Activated T-cell treated with anti-CD3 and anti-CD28 coated beads, Interleukin-2, amount 50 U/mL, for 1 hour (primary cell): Measurements from ENCODE around the gene RS1.

ENCODE experiments used
- DNase-seq: peaks from one replicate; pipeline ENCODE4 v3.0.0-alpha.2; 2020

Gene RS1

DNA sequence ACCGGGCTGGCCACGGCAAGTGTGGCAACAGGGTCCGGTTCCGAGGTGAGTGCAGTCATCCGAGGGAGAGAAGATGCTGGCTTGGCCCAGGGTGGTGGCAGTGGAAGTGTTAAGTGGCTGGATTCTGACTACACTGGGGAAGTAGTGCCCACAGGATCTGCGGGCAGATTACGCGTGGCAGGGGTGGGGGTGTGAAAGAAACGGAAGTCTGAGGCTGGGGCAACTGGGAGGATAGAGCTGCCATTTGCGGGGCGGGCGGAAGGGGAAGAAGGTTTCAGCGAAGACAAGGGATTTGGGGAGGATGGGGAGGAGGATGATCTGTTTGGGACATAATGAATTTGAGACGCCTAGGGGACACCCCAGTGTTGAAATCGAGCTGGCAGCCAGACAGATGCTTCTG is 5.3 kb downstream of the RS1 start:
- DNase-seq = no peak

DNA sequence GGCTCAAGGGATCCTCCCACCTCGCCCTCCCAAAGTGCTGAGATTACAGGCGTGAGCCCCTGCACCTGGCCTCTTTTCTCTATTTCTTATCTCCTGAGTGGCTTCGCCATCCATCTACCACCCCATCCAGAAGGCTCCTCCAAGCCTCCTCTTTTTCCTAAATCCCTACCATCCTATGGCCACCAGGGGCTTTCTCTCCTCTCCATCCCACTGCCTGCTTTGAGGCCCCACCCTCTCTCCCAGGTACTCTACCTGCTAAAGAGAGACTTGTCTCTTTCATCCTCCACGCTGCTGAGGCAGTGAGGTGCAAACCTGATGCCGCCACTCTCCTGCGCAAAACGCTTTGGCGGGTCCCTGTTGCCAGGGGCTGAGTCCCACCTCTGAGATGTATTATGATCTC is 7.0 kb downstream of the RS1 start:
- no peak for DNase-seq

DNA sequence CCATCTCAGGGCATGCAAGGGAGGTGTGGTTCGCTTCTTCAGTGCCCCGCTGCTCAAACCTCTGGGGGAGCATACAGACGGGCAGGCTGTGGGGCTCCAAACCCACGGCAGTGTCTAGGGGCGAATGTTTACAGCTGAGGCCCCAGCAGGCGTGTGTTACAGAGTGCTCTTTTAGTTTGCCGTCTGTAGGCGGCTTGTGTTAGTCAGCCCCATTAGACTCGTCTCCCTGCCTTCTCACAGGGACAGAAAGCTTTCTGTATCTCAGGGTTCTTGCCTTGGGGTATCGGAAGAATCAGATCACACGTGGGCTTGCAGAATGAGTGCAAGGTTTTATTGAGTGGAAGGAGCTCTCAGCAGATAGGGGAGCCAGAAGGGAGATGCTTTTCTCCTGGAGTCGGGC is 10.6 kb downstream of the RS1 start:
- DNase-seq = no peak

DNA sequence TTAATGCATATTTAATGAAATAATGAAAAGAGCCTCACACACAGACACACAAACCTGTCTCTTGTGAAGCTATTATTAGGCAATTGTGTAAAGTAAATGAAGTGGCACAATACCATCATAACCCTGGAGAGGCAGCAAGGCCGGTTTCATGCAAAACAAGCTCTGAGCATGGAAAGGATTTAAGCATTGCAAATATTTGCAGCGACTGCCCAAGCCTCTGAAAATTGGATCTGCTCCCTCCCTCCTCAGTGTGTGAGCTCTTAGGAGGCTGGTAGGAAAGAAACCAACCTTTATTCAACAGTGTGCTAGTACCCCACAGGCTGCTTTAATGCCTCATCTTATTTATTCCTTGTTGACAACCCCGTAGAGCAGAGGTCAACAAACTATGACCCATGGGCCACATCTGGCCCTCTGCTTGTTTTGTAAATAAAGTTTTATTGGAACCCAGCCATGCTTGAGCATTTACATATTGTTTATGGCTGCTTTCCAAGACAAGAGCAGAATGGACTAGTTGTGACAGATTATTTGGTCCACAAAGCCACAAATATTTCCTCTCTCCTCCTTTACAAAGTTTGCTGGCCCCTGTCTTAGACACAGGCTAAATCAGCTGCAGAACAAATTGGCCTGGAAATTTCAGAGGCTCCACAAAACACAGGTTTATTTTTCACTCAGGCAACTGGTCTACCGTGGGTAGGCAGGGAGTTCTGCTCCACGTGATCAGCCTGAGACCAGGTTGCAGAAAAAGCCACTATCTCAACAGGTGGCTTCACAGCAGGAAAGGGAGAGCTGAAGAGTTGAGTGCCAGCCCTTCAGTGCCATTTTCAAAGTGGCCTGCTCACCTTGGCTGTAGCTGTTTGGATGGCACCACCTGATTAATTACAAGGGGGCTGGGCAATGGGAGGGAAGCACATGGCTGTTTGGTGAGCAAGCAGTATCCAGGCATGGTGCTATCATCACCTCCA is 16.8 kb downstream of the RS1 start:
- no peak for DNase-seq

DNA sequence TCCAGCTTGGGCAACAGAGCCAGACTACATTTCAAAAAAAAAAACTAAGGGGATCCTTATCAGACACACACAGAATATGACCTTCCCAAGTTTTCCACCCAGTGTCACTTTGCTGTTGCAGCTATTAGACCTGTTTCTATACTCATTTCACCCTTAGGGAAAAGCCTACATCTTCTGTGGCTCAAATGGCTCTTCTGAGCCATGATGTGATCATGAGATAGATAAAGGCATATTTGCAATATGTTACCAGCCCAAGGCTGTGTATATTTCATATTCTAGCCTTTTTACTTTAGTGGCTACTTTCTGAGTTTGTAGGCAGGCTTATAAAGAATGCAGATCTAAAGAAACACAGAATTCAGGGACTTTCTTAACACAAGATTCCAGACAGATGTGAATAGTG is 19.3 kb downstream of the RS1 start:
- DNase-seq = no peak

DNA sequence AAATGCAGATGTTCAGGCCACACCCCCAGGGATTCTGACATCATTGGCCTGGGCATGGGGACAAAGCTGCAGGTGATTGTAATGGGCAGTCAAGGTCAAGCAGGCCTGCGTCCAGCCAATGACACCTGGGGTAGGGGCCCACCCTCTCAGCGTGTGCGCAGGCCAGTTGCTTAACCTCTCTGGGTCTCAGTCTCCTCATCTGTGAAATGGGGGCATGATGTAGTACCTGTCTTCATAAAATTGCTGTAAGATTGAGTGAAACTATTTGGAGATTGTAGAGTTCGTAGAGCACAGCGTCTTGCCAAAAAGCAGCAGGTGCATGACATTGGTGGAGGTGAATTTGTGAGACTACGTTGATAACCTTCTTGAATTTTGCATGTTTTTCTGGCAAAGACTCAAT is 21.2 kb downstream of the RS1 start:
- DNase-seq = no peak

DNA sequence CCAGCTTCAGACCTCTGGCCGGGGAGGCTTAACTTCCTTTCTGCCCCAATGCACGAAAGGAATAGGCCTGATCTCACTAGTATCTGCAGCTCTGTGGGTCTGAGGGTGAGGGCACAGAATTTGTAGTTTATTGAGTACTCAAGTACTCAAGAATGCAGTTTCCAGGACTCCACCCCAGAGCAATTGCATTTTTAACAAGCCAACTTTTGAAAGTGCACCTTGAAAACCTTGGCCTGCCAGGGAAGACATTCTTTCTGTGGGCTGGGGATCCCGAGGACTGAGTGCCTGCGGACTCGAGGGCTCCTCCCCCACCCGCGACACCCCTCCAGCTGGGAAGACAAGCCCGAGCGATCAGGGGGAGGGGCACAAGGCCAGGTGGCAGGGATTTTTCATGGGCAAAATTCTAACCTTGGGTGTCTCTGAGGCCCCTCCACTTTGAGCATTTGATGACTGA is 22.4 kb downstream of the RS1 start:
- DNase-seq = no peak

DNA sequence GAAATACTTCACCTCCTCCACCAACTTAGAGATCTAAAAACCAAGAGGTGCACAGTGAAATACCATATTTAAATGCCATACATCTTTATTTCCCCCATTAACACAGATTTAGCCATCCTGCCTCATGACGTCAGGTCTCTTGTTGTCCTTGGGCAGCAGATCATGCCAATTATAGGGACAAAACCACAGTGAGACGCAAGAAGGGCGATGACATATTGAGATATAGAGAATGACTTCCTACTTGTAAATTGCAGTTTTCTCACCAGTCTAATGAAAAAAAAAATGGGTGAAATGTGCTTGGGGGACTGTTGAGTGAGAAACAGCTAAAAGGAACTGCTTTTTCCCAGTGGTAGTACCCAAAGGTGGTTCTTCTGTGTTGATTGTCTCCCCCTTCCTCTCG is 24.3 kb downstream of the RS1 start:
- no peak for DNase-seq

DNA sequence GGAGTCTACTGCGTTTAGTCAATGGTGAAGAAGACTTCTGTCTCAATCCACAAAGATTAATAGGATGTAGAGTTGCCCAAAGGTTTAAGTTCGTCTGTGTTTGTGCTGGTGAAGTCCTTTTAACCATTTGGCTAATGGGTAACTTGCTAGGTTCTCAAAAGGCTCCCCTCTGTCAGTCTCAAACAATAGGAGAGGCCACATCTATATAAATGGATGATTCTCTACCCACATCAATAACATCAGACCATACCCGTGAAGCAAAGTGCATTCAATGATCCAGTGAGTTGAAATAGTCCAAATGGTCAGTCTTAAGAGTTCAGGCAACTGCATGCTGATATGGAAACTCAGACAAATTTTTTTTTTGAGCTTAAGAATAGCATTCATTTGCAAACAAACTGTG is 28.1 kb downstream of the RS1 start:
- no peak for DNase-seq

DNA sequence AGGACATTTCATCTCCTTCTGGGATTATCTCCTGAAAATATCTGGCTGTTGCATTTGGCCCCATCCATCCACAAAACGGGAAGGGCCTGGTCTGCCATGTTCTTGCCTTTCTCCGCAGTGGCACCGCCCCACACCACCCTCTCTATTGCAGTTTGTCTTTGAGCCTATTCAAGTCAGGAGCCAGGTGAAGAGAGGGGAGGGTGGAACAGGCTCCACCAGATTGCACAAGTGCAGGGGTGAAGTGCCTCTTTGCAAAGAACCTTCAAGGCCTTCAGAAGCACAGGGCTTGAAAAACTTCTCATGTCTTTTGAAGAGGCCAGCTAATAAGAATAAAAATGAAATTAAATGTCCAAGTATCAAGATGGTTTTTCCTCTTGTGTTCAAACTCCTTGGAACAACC is 28.7 kb downstream of the RS1 start:
- DNase-seq = no peak

DNA sequence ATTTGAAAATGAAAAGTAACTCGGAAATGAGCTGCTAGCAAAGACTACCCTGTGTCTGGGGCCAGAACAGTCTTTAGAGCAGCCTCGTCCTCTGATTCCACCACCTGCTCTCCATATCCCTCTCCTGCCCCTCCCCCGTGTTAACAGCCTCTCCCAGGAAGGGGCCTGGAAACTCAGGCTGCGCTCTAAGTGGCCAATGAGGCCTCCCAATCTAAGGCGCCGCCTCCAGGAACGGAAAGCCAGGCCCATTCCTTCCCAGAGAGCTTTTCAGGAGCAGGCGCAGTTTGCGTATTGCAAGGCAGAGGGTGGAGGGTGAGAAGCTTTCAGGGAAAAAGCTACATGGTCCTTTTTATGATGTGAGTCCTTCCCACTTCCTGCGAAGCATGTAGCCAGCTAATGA is 31.2 kb downstream of the RS1 start:
- DNase-seq = no peak

DNA sequence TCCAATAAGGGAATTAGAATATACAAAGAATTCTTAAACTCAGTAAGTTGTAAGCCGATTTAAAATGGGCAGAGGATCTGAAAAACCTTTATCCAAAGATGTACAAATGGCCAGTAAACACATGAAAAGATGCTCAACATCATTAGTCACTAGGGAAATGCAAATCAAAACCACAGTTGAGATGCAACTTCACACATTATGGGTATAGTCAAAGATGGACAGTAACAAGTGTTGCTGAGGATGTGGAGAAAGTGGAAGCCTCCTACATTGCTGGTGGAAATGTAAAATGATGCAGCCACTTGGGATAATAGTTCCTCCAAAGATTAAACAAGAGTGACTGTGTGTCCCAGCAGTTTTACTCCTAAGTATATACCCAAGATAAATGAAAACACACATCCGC is 32.6 kb downstream of the RS1 start:
- no peak for DNase-seq

DNA sequence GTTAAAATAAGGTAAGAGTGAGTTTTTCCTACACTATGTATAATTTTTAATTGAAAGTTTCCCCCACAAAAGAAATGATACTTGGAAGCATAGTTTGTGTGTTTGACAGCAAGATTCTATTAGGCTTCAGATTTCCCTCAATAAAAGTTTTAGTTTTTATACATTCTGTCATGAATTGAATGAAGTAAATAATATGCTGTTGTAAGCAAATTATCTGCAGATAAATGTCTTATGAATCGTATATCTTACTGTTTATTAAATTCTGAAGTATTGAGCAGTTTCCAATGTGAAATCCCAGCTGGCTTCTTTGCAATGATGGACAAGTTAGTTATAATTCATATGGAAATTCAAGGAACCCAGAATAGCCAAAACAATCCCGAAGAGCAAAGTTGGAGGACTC is 33.5 kb downstream of the RS1 start:
- DNase-seq = no peak

DNA sequence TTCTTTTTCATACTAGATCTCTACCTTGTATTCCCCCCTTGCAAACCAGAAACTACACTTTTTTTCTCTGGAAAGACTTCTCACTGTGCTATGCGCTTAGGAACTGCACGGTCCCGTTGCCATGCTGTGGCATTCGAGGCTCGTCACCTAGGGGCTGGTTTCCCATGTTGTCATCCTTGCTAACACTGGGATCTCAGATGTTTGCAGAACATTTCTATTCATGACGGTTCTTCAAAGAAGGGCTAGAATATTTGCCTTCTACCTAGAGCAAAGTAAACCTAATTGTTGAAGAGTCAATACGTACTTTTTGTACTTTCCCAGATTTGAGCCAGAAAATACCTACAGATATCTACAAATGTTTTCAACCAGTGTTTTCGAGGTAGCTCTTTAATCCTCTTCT is 41.0 kb downstream of the RS1 start:
- DNase-seq = no peak

DNA sequence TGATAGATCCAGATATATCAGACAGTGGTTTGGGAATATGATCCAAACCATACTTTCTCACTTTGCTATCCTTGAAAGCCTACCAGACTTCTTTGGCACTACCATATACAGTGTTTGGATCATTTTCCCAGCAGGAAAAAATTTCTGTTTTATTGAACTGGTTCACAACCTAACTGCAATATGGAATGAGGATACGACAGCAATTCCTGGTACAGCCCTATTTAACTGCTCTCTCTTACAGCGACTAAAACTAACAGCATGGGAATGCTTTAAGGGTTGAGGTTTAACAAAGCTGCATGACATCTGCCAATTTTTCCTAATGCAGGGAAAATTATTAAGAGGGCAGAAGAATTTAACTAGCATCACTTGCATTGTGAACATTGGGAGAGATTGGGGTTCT is 47.3 kb downstream of the RS1 start:
- DNase-seq = no peak

DNA sequence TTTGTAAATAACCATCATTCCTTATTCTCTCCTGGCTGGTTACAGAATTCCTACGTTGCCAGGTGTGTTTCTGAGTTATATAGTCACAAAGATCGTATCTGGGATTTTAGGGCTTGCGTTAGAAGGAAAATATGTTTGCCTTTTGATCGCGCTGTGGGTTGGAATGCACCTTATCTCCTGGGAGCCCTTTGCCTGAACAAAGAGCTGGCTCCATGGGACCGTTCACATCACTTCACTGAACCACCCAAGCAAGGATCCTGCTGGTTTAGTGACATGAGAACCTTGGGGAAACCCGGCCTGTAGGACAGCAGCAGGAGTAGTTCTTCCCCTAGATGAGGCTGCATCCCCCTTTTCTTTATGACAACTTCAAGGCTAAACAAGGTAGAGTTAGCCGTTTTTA is 51.6 kb downstream of the RS1 start:
- no peak for DNase-seq

DNA sequence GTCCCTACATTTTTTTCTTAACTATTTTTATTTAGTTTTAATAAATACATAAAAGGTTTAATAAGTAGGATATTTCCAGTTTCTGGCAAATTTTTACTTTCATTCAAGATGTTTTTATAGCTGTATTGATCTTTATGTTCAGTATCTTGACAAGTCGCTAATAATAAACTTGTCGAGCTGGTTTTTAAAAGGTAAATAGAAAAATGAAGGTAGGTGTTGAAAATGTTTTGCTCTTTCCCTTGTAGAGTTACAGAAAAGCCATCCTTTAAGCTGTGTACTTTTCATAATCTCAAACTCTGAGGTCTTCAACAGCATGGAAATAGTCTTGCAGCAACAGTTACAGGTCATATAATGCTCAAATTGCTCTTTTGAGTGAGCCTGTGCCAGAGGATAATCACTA is 52.6 kb downstream of the RS1 start:
- no peak for DNase-seq

DNA sequence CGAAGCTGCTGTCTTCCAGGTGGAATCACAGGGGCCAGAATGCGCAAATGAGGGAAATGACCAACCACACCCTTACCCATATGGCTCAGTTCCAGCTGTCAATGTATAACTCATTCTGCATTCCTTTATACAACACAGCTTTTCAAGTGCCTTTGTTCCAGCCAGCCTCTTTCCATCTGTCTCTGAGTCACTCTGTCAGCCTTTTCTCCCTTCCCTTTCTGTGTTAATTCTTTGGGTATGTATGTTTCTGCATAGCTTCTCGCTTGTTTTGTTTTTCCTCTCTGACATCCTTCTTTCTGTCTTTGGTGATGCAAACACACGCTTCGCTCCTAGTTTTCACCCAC is 54.5 kb downstream of the RS1 start:
- no peak for DNase-seq

DNA sequence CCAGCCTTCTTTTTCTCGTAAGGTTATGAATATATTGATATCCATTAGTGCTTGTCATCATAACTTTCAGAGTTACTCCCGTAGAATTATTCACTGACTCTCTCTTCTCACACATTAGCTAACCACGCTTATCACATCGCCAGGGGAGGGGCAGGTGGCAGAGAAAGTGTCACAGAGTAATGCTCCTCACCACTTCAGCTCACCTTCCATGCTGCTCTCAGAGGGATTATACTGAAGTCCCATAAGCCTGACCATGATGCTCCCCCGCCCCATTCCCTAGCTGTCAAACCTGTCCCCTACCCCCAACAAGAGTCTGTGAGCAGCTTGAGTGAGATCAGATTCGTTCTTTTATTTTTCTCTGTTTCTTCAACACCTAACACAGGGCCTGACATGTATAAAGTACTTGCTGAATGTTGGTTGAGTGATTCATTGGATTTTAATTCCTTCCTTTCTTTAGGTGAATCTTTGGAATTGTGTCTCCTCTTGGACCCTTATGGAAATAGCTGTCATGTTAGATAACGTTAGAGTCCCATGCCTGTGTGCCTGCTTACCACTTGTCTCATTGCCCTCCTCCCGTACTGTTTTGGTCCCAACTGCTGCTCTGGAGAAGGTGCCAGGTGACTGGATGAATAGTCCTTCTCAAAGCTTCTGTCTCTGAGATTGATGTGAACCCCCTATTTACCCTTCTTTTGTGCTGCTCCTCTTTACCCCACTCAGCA is 55.1 kb downstream of the RS1 start:
- DNase-seq = no peak

DNA sequence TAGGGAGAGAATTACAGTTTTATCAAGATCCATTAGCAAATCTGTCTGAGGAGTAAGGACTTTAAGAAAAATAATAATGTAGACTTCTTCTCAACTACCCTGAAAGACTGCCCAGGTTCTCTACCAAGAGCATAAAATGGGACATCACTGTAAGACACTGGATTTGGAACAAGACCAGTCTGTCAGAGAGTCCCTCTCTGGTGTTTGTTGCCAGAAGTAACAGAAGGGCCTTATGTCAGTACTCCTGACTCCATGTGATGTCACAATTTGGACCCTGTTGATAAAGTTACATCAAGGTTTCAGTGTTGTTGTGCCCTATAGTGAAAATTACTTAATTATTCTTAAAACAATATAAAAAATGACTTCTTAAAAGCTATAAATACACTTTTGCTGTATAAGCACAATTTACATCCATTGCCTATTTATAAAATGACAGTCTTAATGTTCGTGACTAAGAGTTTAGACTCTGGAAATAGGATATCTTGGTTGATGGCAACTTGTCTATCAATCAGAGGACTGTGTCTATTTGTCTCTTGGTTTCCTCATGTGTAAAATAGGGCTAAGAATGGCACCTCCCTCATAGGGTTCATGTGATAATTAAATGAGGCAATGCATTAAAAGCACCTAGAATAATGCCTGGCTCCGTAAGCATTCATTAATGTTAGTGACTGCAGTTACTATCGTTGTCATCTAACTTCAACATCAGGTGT is 57.8 kb downstream of the RS1 start:
- no peak for DNase-seq

DNA sequence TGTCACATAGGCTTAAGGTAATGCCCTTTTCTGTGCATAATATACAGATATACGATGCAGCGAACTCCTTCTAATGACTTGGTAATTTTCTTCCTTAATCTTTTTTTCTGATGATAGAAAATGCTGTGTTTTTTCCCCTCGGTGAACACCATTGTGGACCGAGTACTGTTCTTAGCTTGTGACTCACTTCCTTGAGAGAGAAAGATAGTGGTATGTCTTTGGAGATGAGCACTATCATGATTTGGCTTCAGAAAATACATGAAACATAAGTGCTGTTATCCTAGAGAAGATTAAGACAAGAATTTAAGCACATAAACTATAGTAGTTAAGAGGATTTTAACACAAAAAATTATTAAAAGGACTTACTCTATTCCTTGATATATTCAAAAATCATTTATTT is 63.9 kb downstream of the RS1 start:
- no peak for DNase-seq

DNA sequence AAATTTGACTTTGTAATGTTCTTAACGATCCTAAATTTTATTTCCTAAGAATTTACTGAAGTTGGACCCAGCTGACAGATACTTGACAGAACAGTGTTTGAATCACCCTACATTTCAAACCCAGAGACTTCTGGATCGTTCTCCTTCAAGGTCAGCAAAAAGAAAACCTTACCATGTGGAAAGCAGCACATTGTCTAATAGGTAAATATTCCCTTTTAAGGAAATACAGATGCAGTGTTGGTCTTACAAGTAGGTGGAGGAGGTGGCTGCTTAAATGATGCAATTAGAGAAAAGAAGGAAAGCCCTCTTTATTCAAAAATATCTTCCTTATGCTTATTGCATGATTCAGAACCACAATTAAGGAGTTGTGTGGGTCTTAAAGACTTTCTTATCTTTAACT is 73.5 kb downstream of the RS1 start:
- no peak for DNase-seq

DNA sequence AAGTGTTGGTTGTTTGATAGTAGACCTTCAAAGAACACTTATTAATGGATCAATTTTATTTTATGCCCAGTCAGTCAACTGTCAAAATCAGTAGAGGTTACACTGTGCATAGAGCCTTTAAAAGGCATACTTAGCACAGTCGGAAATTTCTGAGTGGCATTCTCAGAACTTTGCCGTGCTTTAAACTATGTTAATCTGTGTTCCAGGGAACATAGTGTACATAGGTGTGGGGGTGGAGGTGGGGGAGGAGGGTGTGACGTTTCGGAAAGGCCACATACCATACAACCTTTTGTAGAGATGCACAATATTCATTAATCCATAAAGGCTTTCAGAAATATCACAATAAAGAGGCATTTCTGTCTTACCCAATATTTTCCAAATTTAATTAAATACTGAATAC is 75.8 kb downstream of the RS1 start:
- DNase-seq = no peak

DNA sequence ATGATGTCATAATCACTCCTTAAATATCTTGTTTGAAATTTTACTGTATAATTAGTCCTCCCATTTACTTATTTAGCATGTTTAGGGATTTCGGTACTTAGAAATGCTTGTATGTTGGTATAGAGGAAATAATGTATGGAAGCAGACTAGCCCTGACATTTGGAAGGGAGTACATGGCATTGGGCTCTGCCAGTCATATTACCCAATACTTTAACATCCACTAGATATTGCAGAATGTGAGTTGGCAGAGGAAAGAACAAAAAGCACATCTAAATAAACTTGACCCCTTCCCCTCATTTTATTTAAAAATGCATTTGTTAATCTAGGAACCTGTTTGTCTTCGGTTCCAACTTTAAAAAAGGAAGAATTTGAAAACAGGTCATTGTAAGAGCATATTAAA is 77.8 kb downstream of the RS1 start:
- no peak for DNase-seq
